Esophagus muscularis mucosa (tissue), 3 donors: ENCODE measurements around the gene SFXN1.
A peak's percentile ranks its signal among the peaks of the same experiment; 100 is the strongest.

Experiments
- POLR2A ChIP-seq: fragments of 450-650 bp; IDR thresholded peaks from one replicate; pipeline ENCODE4 v1.6.1; 2017; ENCODE audit warnings: antibody characterized with exemption, moderate library complexity, mild to moderate bottlenecking, low read depth
- POLR2AphosphoS5 ChIP-seq, 2 donors: sonication (generic); formaldehyde crosslinking; IDR thresholded peaks; one replicate each; pipeline ENCODE4 v1.6.1; 2017; ENCODE audit warnings: antibody characterized with exemption in 2 of 2
- TF ChIP-seq, protein P1 (sequence below), 3 experiments: fragments of 200-600 bp in 2 of 3; fragments of 450-650 bp in 1 of 3; sonication (generic) in 2 of 3; IDR thresholded peaks; one replicate each; pipeline ENCODE4 v1.5.1; 2017 to 2019; ENCODE audit warnings: antibody characterized with exemption in 3 of 3, mild to moderate bottlenecking in 2 of 3, moderate library complexity in 1 of 3

DNA sequence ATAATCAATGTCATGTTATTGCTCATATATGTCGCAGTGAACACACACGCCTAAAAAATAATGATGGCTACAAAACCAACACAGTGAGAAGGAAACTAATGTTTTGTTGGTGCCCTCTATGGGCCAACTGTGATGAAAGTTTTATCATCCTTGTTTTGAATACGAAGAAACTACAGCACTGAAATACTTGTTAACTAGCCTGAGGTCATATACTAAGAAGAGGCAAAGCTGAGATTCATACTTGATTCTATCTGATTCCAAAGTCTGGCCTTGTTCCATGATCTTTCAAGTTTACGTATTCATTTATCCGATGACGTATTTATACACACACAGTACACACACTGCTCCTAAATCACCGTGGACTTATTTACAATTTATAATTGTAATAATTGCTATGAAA lies 18.2 kb upstream of the SFXN1 start:
- TF ChIP-seq, protein P1, sequence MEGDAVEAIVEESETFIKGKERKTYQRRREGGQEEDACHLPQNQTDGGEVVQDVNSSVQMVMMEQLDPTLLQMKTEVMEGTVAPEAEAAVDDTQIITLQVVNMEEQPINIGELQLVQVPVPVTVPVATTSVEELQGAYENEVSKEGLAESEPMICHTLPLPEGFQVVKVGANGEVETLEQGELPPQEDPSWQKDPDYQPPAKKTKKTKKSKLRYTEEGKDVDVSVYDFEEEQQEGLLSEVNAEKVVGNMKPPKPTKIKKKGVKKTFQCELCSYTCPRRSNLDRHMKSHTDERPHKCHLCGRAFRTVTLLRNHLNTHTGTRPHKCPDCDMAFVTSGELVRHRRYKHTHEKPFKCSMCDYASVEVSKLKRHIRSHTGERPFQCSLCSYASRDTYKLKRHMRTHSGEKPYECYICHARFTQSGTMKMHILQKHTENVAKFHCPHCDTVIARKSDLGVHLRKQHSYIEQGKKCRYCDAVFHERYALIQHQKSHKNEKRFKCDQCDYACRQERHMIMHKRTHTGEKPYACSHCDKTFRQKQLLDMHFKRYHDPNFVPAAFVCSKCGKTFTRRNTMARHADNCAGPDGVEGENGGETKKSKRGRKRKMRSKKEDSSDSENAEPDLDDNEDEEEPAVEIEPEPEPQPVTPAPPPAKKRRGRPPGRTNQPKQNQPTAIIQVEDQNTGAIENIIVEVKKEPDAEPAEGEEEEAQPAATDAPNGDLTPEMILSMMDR (IDR thresholded peaks at IDR 0.05): peak in 1 of 3 experiments; percentile 20
- TF ChIP-seq POLR2A: no peak
- no peak for TF ChIP-seq POLR2AphosphoS5 (IDR thresholded peaks at IDR 0.05)
